Right forelimb (tissue), 1 donor: ENCODE measurements around the gene APBB2.
"Not testable (repeated sequence)": the region's sequence is repeated elsewhere in the genome, so short reads cannot be mapped to it uniquely, and the experiment has no call there.

Experiments
- DNase-seq: peaks from one replicate; pipeline ENCODE4 v3.0.0-alpha.2; 2018

Gene APBB2

GRCh38 chr4:41002309-41002708 lies 212.0 kb downstream of the APBB2 start:
- DNase-seq = no peak

GRCh38 chr4:41000356-41000755 lies 214.0 kb downstream of the APBB2 start:
- no peak for DNase-seq

- DNase-seq = no peak
Measured at GRCh38 chr4:40998675-40999358, 215.5 kb downstream of the APBB2 start.

- DNase-seq = no peak
Measured at GRCh38 chr4:40995850-40996249, 218.5 kb downstream of the APBB2 start.

- DNase-seq = not testable (repeated sequence)
Measured at GRCh38 chr4:40994321-40994720, 220.0 kb downstream of the APBB2 start.

GRCh38 chr4:40993296-40993693 lies 221.0 kb downstream of the APBB2 start:
- DNase-seq = not testable (repeated sequence)

- DNase-seq = no peak
Measured at GRCh38 chr4:40992472-40993295, 221.7 kb downstream of the APBB2 start.

GRCh38 chr4:40991908-40992307 lies 222.4 kb downstream of the APBB2 start:
- no peak for DNase-seq

- DNase-seq = no peak
Measured at GRCh38 chr4:40990899-40991265, 223.5 kb downstream of the APBB2 start.

GRCh38 chr4:40990236-40990898 lies 224.0 kb downstream of the APBB2 start:
- no peak for DNase-seq

- no peak for DNase-seq
Measured at GRCh38 chr4:40987151-40987550, 227.2 kb downstream of the APBB2 start.

GRCh38 chr4:40986375-40986774 lies 228.0 kb downstream of the APBB2 start:
- DNase-seq = no peak

- DNase-seq = no peak
Measured at GRCh38 chr4:40984051-40984450, 230.3 kb downstream of the APBB2 start.

- no peak for DNase-seq
Measured at GRCh38 chr4:40980318-40980883, 233.9 kb downstream of the APBB2 start.

- DNase-seq = no peak
Measured at GRCh38 chr4:40978548-40978947, 235.8 kb downstream of the APBB2 start.

GRCh38 chr4:40976343-40976742 lies 238.0 kb downstream of the APBB2 start:
- DNase-seq = no peak

- DNase-seq = no peak
Measured at GRCh38 chr4:40972722-40973121, 241.6 kb downstream of the APBB2 start.

GRCh38 chr4:40971338-40971737 lies 243.0 kb downstream of the APBB2 start:
- no peak for DNase-seq

GRCh38 chr4:40969501-40969900 lies 244.8 kb downstream of the APBB2 start:
- no peak for DNase-seq

GRCh38 chr4:40967550-40967949 lies 246.8 kb downstream of the APBB2 start:
- no peak for DNase-seq

- DNase-seq = no peak
Measured at GRCh38 chr4:40966091-40966490, 248.3 kb downstream of the APBB2 start.

GRCh38 chr4:40963897-40964478 lies 250.4 kb downstream of the APBB2 start:
- no peak for DNase-seq

GRCh38 chr4:40962551-40963180 lies 251.7 kb downstream of the APBB2 start:
- no peak for DNase-seq
